ENCODE data around the gene MGAT3.
A peak's percentile ranks its signal among the peaks of the same experiment; 100 is the strongest.

GRCh38 chr22:39448205-39449054 lies 8.4 kb upstream of the MGAT3 start:
- TF ChIP-seq CTCF (IDR thresholded peaks at IDR 0.05) (no peak), POLR2AphosphoS5 (IDR thresholded peaks at IDR 0.05) (peak in 1 of 2 donors; percentile 12), POLR2A (IDR thresholded peaks at IDR 0.05) (no peak)

Data from upper lobe of left lung (tissue), 4 donors.